Dermis lymphatic vessel endothelial cell (primary cell): ENCODE data around the gene DBF4. TPM values are rescaled to one million over a fixed set of nuclear protein-coding genes. Genes with fewer than 3 reads are reported as not detected.

Experiments
- total RNA-seq: library from RNA; depleted of rRNA; stranded (reverse); fragments of >200 nt; gene quantifications from 2 replicates; pipeline ENCODE4 v1.2.1, GENCODE V29; 2014

Gene DBF4
- 5.7 and 7.6 TPM in 2 replicates for total RNA-seq

GRCh38 chr7:87876040-87876868 lies at the start of gene DBF4, which contains the start of gene SLC25A40:
Gene DBF4 (plus strand): TSS chr7:87876493. CDS start chr7:87876733, 240 bp downstream.
Gene SLC25A40 (minus strand): TSS chr7:87876360. CDS start chr7:87858727, 17,633 bp downstream.

GRCh38 chr7:87933953-87934698 lies 57.8 kb downstream of the DBF4 start, which contains the start of gene ADAM22:
Gene ADAM22 (plus strand): TSS chr7:87934251. CDS start chr7:87934466, 215 bp downstream.

Other genes with a start within 250 kb of the DBF4 start
- under 0.01 and 0.11 TPM in 2 replicates for gene RUNDC3B, start 248.1 kb upstream of the DBF4 start, total RNA-seq
- 5.1 and 5.9 TPM in 2 replicates for gene SLC25A40, start 133 bp upstream of the DBF4 start, total RNA-seq
- 0.43 and 2.0 TPM in 2 replicates for gene ADAM22, start 57.8 kb downstream of the DBF4 start, total RNA-seq